ENCODE data around the gene GNPAT. TPM values are rescaled to one million over a fixed set of nuclear protein-coding genes. Genes with fewer than 3 reads are reported as not detected.

GNPAT gene
- total RNA-seq, 1 experiment from 2014 or later, result 32.8 TPM

GRCh38 chr1:231286603-231287002 lies 45.6 kb downstream of the GNPAT start (continued):
- TF ChIP-seq AR (CRISPR knock-in tag; IDR thresholded peaks at IDR 0.05), result no peak
- no peak for TF ChIP-seq ZNF423 (CRISPR knock-in tag; IDR thresholded peaks at IDR 0.05)
- no peak for TF ChIP-seq ZNF317 (CRISPR knock-in tag; IDR thresholded peaks at IDR 0.05; ENCODE audit: borderline replicate concordance, low read depth)

- H3K4me3 Mint-ChIP-seq, result no peak overlapping the region
- H3K27me3 Mint-ChIP-seq (ENCODE audit: low read depth), result no peaks in the 10 kb centered on the region
- ChIA-PET POLR2A (interaction anchor here (0.6 kb wide), 1 partner anchor 305 kb away, joined by 3 read pairs; no protein-coding TSS in a partner anchor), CTCF (no interaction called here)
- no peak for DNase-seq (ENCODE audit: low spot score)
- no peak for ATAC-seq
- no peaks in the 10 kb centered on the region for H3K9me3 Mint-ChIP-seq
- TF ChIP-seq STAT6 (CRISPR knock-in tag; conservative IDR thresholded peaks at IDR 0.05; ENCODE audit: low read depth), result no peak
- no peak for TF ChIP-seq ZNF416 (CRISPR knock-in tag; IDR thresholded peaks at IDR 0.05)
- TF ChIP-seq ZNF317 (CRISPR knock-in tag; IDR thresholded peaks at IDR 0.05; ENCODE audit: borderline replicate concordance, low read depth), result no peak
- TF ChIP-seq ATF1 (CRISPR knock-in tag; IDR thresholded peaks at IDR 0.05), result no peak
- no peak for TF ChIP-seq GTF2I (CRISPR knock-in tag; conservative IDR thresholded peaks at IDR 0.05)
- TF ChIP-seq E2F5 (CRISPR knock-in tag; IDR thresholded peaks at IDR 0.05), result no peak
- no peak for TF ChIP-seq CBFB (CRISPR knock-in tag; IDR thresholded peaks at IDR 0.05; ENCODE audit: low read depth)
- no peaks in the 10 kb centered on the region for H3K4me1 Mint-ChIP-seq
- H3K36me3 Mint-ChIP-seq, result no peaks in the 10 kb centered on the region
- no peak overlapping the region for H3K27ac Mint-ChIP-seq
Measured at GRCh38 chr1:231295938-231296337, 54.9 kb downstream of the GNPAT start.

- ChIA-PET POLR2A (no interaction called here), CTCF (no interaction called here)
- Mint-ChIP-seq H3K4me1 (no peaks in the 10 kb centered on the region), H3K4me3 (no peak overlapping the region), H3K27me3 (ENCODE audit: low read depth) (no peaks in the 10 kb centered on the region), H3K27ac (no peak overlapping the region), H3K36me3 (no peaks in the 10 kb centered on the region), H3K9me3 (no peaks in the 10 kb centered on the region)
- no peak for ATAC-seq
- DNase-seq (ENCODE audit: low spot score), result no peak
- TF ChIP-seq JAZF1 (CRISPR knock-in tag; IDR thresholded peaks at IDR 0.05) (no peak), CBFB (CRISPR knock-in tag; IDR thresholded peaks at IDR 0.05; ENCODE audit: low read depth) (no peak), ZNF532 (CRISPR knock-in tag; IDR thresholded peaks at IDR 0.05; ENCODE audit: borderline replicate concordance) (no peak), ZNF138 (CRISPR knock-in tag; conservative IDR thresholded peaks at IDR 0.05) (no peak), IRF1 (CRISPR knock-in tag; IDR thresholded peaks at IDR 0.05) (no peak), AR (CRISPR knock-in tag; IDR thresholded peaks at IDR 0.05) (no peak), NFE2L1 (CRISPR knock-in tag; IDR thresholded peaks at IDR 0.05) (no peak), IRF2 (CRISPR knock-in tag; IDR thresholded peaks at IDR 0.05; ENCODE audit: borderline replicate concordance, low read depth) (no peak), SMAD3 (CRISPR knock-in tag; IDR thresholded peaks at IDR 0.05; ENCODE audit: borderline replicate concordance) (no peak)
Measured at GRCh38 chr1:231301990-231302389, 61.0 kb downstream of the GNPAT start.
